Fibroblast of skin of right biceps (primary cell): Measurements from ENCODE around the gene TGFBR3L.
A peak's percentile ranks its signal among the peaks of the same experiment; 100 is the strongest.
"Not testable (repeated sequence)": the region's sequence is repeated elsewhere in the genome, so short reads cannot be mapped to it uniquely, and the experiment has no call there.

ENCODE experiments used
- DNase-seq: peaks from one replicate; pipeline ENCODE4 v3.0.0-alpha.2; 2013

The TGFBR3L gene

GRCh38 chr19:7930765-7931164, 16.1 kb downstream of the TGFBR3L start:
- DNase-seq: no peak

- DNase-seq: no peak
Measured at GRCh38 chr19:7931221-7932061, 16.8 kb downstream of the TGFBR3L start.

DNA sequence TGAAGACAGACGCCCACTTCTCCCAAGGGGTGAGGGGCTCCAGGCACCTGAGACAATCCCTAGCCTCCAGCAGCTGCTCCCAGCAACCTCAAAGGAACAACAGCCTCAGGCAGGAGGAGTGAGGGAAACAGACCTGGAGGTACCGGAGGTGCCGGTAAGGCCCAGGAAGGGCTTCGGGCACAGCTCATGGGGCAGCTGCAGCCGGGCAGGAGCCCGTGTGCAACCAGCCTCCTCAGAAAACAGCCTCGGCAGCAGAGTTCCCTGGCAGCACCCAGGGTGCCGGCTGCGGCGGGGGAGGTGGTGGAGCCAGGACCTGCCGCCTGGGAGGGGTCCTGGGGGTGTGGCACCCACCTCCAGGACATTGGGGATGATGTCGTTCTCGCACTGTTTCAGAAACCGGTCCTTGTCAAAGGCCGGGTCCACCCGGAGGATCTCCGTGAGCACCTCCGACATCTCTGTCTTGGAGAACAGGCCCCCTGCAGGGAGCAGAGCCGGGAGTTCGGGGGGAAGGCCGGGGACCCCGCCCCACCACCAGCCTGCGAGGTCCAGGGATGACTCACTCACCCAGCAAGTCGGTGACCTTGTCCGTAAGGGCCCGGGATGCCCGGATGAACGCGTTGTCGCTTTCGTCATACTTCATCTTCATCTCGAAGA, 17.8 kb downstream of the TGFBR3L start:
- DNase-seq: no peak

DNA sequence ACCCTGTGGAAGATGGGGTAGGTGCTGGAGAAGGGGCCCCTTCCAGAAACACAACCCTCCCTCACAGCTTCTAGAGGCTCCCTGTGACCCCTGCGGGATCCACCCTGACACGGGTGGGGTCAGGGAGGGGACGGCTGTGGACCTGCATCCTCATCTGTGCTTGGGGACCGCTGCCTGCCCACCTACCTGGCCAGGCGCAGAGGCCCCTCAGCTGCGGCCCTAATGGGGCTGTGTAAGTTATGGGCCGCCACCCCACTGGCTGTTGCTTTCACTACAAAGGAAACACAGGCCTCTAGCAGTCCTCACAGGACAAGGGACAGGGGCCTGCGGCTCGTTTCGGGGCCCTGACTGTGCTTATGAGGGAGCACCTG, 18.3 kb downstream of the TGFBR3L start:
- no peak for DNase-seq

- DNase-seq: no peak
Measured at GRCh38 chr19:7933411-7933810, 18.8 kb downstream of the TGFBR3L start.

GRCh38 chr19:7933828-7934725, 19.4 kb downstream of the TGFBR3L start:
- no peak for DNase-seq

DNA sequence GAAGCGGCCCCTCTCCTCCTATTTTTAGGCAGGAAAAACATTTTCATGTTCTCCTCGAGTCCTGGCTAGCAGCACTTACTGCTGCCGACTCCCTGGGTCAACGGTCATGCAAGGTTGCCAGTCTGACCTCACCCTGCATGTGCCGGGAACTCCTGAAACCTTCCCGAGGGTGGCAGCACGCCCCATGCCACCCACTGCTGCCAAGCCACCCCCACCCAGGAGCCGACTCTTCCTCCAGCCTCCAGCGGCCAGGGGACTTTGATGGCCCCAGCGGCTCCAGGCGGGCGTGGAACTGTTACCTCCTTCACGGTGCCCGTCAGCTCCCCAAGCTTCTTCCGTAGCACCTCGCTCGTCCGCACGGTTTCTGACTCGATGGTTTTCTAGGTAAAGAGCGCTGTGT, 20.1 kb downstream of the TGFBR3L start:
- no peak for DNase-seq

DNA sequence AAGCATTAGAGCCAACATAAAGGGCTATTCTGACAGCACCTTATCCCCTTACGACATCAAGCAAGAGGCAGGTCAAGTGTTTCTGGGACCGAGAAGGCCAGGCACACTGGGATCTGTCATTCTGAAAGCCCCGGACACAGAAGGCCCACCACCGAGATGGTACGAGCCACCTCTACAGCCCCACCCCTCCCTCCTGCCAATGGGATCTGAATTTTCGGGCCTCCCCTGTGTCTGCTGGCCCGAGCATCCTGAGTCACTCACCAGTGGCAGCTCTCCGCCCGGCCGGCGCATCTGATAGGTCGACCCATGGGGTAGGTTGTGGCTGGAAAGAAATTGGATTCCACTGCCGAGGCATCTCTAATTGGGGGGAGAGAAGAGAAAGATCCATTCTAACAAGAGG, 26.2 kb downstream of the TGFBR3L start:
- DNase-seq: no peak

DNA sequence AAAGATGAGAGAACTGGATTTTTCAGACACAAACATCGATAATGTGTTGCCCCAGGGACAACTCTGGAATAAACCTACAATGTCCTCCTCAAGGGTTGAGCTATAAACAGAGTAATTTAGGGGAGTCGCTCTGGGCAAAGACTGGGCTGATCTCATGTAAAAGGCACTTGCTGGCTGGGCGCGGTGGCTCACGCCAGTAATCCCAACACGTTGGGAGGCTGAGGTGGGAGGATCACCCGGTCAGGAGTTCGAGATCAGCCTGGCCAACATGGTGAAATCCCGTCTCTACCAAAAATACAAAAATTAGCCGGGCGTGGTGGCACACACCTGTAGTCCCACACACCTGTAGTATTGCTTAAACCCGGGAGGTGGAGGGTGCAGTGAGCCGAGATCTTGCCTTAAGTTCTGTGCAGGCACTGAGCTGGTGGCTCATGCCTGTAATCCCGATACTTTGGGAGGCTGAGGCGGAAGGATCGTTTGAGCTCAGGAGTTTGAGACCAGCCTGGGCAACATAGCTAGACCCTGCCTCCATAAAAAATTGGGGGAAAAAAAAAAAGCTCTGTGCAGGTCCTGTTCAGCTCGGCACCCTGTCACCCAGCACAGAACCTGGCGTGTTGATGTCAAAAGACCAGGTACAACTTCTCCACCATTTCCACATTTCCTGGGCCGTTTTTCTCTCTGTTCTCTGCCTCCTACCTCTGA, 27.4 kb downstream of the TGFBR3L start:
- DNase-seq: no peak

GRCh38 chr19:7942981-7943443, 28.4 kb downstream of the TGFBR3L start:
- DNase-seq: no peak

DNA sequence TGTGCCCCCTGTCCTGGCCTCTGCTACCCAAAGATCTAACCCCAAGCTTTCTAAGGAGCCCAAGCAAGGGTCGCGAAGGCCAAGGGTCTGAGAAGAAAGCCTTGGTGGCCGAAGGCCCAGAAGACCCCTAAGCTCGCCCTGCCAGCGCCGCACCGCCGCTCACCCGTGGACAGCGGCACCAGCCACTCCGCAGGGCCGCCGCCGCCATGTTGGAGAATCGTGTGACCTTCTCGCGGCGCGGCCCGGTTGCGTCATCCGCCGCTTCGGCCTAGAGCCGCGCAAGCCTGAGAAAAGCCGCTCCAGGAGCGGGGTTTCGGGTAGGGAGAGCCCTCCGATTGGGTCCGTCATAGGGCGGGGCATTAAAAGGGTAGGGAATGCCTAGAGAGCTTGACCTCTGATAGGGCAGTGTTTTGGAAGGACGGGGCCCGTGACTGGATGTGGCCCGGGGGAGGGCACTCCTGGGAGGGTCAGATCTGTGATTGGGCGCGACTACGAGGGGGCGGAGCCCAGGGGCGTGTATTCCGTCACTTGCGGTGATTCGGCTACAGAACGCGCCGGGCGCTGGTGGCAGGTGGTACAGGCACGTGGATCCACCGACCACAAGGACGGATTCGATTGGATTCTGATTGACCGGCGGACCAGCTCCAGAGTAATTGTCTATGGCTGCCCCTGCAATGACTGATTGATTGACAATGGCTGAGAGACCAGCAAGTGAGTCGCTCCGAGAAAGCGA, 29.0 kb downstream of the TGFBR3L start, which contains the start of gene TIMM44:
Gene TIMM44, minus strand, starts transcription at position 223 of the 733 bp plus-strand sequence. Its CDS starts 15 bp downstream, at position 208.
- peak; percentile 100 for DNase-seq

DNA sequence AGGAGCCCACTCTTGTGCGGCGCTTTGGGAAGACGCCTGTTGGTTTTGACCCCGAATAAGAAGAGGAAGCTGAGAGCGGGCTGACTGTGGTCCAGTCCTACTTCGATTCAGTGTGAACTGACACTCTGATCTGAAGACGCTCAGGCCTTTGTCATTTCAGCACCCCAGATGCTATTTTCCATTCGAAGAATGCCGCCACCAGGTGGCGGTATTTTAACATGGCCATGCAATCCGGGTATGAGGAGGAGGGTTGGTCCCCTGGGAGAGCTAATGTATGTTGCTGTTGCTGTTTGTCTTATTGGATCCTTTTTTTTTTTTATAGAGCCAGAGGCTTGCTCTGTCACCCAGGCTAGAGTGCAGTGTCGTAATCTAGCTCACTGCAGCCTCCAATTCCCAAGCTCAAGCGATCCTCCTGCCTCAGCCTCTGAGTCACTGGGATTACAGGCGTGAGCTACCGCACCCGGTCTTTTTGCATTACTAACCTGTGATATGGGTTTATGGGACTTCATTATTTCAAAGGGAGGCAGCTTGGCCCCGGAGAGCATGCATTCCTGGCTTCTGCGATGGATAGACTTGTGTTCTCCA, 29.6 kb downstream of the TGFBR3L start:
- DNase-seq: peak; percentile 93

DNA sequence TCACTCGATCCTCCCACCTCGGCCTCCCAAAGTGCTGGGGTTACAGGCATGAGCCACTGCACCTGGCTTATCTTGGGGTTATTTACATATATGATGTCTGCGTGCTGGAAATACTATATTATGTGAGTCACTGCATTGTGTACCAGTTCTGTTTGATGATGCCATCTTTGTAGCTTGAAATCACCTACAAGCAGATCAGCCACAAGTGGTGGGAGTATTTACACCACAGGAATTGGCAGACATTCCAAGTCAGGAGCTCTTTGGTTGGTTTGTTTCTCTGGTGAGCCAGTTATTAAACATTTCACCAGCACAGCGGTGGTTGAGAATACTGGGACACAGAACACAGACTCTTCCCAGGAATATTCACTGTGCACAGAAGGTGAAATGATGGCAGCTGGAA, 33.3 kb downstream of the TGFBR3L start:
- DNase-seq: no peak

DNA sequence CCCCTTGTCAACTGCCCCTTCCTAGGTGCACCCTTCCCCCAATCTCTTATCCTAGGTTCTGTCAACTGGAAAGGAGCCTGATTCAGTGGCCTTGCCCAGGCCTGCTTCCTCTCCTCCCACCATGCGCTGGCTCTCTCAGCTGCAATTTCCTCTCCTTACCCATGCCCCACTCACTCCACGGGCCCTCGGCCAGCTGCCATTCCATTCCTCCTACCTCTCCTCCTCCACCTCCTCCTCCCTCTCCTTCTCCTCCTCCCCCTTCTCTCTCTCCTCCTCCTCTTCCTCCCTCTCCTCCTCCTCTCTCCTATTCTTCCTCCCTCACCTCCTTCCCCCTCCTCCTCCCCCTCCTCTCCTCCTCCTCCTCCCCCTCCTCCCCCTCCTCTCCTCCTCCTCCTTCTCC, 38.4 kb downstream of the TGFBR3L start:
- peak; percentile 40 for DNase-seq

DNA sequence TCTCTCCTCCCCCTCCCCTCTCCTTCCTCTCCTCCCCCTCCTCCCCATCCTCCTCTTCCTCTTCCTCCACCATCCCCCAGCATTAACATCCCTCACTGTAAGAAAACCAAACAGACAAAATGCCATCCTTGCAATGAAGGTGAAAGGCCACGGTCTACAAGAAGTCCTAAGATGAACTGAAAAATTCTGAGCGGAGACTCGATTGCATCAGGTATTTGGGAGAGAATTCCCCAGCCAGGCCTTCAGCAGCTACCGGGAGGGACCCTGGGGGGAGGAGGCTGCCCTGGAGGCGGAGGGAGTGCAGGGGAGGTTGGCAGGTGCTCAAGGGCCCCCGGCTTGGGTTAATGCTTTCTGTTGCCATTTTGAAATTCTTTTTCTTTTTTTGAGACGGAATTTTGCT, 38.9 kb downstream of the TGFBR3L start:
- DNase-seq: no peak

GRCh38 chr19:7955696-7956095, 41.1 kb downstream of the TGFBR3L start:
- DNase-seq: no peak

- no peak for DNase-seq
Measured at GRCh38 chr19:7959211-7959610, 44.6 kb downstream of the TGFBR3L start.

GRCh38 chr19:7961082-7961481, 46.5 kb downstream of the TGFBR3L start:
- not testable (repeated sequence) for DNase-seq

DNA sequence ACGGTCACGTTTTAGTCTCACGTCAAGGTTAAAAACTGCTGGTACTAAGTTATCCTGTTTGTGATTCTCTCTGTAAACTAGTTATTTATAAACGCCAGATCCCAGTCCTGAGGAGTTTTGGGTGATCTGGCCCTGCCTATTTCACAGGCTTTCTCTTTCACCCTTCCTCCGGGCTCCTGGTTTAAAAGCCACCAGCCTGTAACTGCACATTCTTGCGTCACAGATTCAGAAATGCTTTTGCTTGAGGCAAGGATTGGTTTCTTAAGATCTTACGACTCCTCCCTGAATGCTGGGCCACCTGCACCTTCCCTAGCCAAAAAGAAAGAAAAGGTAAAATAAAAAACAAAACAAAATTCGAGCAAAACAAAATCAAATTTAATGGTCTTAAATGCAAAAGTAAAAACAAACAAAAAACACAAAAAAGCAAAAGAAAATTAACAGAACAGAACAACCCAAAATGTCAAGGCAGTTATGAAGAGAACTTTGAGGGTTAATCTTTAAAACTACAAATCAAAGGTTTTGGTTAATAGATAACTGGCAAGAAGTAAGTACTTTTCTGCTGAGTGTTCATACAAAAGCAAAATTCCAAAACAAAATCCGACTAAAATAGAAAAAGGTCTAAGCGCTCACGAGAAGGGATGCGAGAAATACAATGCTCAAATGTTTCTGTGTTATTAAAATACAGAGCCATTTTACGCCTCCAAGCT, 47.4 kb downstream of the TGFBR3L start:
- no peak for DNase-seq

DNA sequence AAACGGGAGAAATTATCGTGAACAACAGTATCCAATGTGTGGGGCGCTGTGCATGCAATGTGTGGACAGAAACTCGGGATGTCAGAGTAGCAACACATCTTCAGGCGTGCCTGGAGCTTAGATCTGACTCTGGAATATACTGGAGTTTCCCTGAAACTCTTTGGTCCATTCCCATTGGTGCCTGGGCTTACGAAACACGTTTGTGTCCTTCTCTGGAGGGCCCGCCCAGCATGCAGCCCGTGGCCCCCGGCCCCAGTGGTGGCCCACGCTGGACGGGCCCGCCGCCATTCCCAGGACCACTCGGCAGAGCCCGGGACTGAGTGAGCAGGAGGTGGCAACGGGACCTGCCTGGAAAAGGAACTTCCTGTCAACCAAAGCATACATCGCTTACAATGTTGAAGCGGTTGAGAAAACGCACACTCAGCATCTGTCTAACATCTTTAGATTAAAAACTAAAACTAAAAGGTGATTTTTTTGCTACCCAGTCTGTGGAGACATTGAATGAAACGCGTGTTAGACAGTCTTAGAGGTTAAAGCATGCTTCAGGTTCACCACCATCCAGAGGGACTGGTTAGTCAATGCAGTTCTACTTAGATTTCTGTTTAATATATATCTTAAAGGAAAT, 48.1 kb downstream of the TGFBR3L start:
- DNase-seq: no peak
